GM13976 (cell line): Measurements from ENCODE around the gene ITGA2.
A peak's percentile ranks its signal among the peaks of the same experiment; 100 is the strongest.

ENCODE experiments used
- DNase-seq: peaks from one replicate; pipeline ENCODE4 v3.0.0; 2012; ENCODE audit warnings: low spot score
- CTCF ChIP-seq: IDR thresholded peaks from 2 replicates; pipeline ENCODE4 v1.5.1; 2012; ENCODE audit warnings: borderline replicate concordance, mild to moderate bottlenecking; ENCODE audit not compliant: insufficient read depth; ENCODE audit errors: extremely low read depth, missing control alignments, control extremely low read depth
- in situ Hi-C: fragments of 300-500 bp; cut with MboI; formaldehyde crosslinking; loops from one replicate; pipeline ENCODE4 v1.12.0; 2022; ENCODE audit warnings: low sequenced_read_pairs, mixed read lengths, inconsistent platforms; ENCODE audit not compliant: unreplicated experiment

ITGA2 gene

GRCh38 chr5:52987711-52988331, 1.3 kb upstream of the ITGA2 start:
- in situ Hi-C loops = no loop called here
- DNase-seq = no peak

GRCh38 chr5:52988335-52989024, 672 bp upstream of the ITGA2 start:
- in situ Hi-C loops = no loop called here
- DNase-seq = peak; percentile 23
- TF ChIP-seq CTCF = no peak

More at GRCh38 chr5:52987711-52988331, 1.3 kb upstream of the ITGA2 start:
- no peak for TF ChIP-seq CTCF

- in situ Hi-C loops = no loop called here
- DNase-seq = peak; percentile 50
- peak; percentile 26 for TF ChIP-seq CTCF
These were observed 802 bp downstream of the ITGA2 start for GRCh38 chr5:52989781-52990527.

- TF ChIP-seq CTCF = no peak
- in situ Hi-C loops = no loop called here
- no peak for DNase-seq
These were observed 1.4 kb downstream of the ITGA2 start for GRCh38 chr5:52990528-52990925.

GRCh38 chr5:52993367-52993766, 4.2 kb downstream of the ITGA2 start:
- in situ Hi-C loops = no loop called here
- no peak for TF ChIP-seq CTCF

GRCh38 chr5:52994266-52994665, 5.1 kb downstream of the ITGA2 start:
- in situ Hi-C loops = no loop called here
- TF ChIP-seq CTCF = no peak
- no peak for DNase-seq

More at GRCh38 chr5:52993367-52993766, 4.2 kb downstream of the ITGA2 start:
- DNase-seq = no peak
